ENCODE data around the gene FABP7. TPM values are rescaled to one million over a fixed set of nuclear protein-coding genes. Genes with fewer than 3 reads are reported as not detected.
"Not testable (repeated sequence)": the region's sequence is repeated elsewhere in the genome, so short reads cannot be mapped to it uniquely, and the experiment has no call there.

Gene FABP7
- total and polyA plus RNA-seq, 7 donors = 3.7 to 63.6 (median 31.3) TPM

DNA sequence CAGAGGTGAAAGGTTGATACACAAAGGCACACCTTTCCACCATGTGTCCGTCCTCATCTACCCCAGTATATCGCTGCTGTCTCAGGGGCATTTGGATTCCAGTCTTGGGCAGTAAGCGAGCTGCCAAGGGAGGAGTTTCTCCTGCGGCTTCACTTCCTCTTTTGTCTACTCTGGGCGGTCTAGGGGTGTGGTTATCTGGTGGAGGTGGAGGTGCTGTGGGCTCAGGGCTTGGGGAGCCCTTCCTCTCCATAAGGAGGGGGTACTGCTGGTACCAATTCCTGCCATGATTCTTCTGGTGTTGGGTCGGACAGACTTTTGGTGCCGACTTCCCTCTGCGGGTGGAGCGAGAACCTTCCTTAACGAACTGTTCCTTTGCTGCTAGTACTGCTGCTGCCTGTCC is 31.9 kb upstream of the FABP7 start:
- peaks cover 18% of the 10 kb centered on the region for H3K4me1 ChIP-seq
- no peaks in the 10 kb centered on the region for H3K36me3 ChIP-seq (ENCODE audit: insufficient read depth in 1 of 2, low read depth in 1 of 2)
- H3K4me3 ChIP-seq = no peak overlapping the region
- no peak overlapping the region for H3K27ac ChIP-seq
- H3K9me3 ChIP-seq = no peaks in the 10 kb centered on the region
- no peak for DNase-seq
- ATAC-seq = no peak
- TF ChIP-seq, protein P1, sequence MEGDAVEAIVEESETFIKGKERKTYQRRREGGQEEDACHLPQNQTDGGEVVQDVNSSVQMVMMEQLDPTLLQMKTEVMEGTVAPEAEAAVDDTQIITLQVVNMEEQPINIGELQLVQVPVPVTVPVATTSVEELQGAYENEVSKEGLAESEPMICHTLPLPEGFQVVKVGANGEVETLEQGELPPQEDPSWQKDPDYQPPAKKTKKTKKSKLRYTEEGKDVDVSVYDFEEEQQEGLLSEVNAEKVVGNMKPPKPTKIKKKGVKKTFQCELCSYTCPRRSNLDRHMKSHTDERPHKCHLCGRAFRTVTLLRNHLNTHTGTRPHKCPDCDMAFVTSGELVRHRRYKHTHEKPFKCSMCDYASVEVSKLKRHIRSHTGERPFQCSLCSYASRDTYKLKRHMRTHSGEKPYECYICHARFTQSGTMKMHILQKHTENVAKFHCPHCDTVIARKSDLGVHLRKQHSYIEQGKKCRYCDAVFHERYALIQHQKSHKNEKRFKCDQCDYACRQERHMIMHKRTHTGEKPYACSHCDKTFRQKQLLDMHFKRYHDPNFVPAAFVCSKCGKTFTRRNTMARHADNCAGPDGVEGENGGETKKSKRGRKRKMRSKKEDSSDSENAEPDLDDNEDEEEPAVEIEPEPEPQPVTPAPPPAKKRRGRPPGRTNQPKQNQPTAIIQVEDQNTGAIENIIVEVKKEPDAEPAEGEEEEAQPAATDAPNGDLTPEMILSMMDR (IDR thresholded peaks at IDR 0.05) = no peak
- 91 to 92% (median 92%) methylated on average over 10 of the region's 10 CpGs for WGBS, 3 donors
- intact Hi-C loops (cut with DNase I) = loop anchor here in 1 of 2 donors (5.0 kb wide), 1 partner anchor 90 kb away; no protein-coding TSS in a partner anchor
- no peaks in the 10 kb centered on the region for H3K27me3 ChIP-seq (ENCODE audit: insufficient read depth in 3 of 3, low read length in 2 of 3)

DNA sequence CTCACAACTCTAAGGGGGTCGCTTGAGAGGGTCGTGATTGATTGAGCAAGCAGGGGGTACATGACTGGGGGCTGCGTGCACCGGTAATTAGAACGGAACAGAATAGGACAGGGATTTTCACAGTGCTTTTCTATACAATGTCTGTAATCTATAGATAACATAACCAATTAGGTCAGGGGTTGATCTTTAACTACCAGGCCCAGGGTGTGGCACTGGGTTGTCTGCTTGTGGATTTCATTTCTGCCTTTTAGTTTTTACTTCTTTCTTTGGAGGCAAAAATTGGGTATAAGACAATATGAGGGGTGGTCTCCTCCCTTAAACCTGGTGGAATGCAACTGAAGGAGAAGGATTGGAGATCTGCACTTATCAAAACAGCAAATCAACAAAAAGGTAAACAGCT is 30.6 kb upstream of the FABP7 start:
- H3K27ac ChIP-seq; DNase-seq; ATAC-seq; H3K9me3 ChIP-seq; H3K27me3 ChIP-seq (ENCODE audit: insufficient read depth in 3 of 3, low read length in 2 of 3); H3K4me3 ChIP-seq; H3K36me3 ChIP-seq (ENCODE audit: insufficient read depth in 1 of 2, low read depth in 1 of 2): not testable (repeated sequence)
- H3K4me1 ChIP-seq = peaks cover 27% of the 10 kb centered on the region
- WGBS, 3 donors = 42 to 75% (median 72%) methylated on average over 4 to 5 of the region's 5 CpGs
- intact Hi-C loops (cut with DNase I) = loop anchor here in 1 of 2 donors (5.0 kb wide), 1 partner anchor 88 kb away; no protein-coding TSS in a partner anchor

DNA sequence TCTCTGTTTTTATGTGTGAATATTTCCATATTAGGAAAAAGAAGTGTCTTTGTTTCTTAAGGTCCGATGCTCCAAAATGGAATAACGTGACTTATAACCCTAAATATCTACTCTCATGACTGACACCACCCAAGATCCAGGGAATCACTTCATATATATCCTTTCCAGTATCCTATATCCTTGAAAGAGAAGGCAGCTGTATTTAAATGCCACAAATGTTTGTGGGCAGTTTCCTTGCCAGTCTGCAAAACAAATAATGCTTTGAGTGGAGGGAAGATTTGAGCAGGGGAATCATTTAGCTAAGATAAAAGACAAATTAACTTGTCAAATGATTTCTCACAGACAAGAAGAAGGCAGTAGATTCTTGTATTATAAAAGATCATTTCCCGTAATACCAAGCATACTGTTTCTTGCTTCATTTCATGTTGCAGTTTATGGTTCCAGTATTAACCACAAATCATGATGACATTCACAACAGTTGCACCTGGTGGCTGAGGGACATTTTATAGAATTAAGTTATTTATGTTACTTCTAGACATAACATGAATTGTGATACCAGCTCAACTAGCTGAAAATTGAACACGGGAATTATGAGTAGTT is 30.0 kb upstream of the FABP7 start:
- ATAC-seq = no peak
- Histone ChIP-seq H3K9me3 (no peaks in the 10 kb centered on the region), H3K4me3 (no peak overlapping the region), H3K27ac (no peak overlapping the region), H3K27me3 (ENCODE audit: insufficient read depth in 3 of 3, low read length in 2 of 3) (no peaks in the 10 kb centered on the region), H3K4me1 (peaks cover 31% of the 10 kb centered on the region), H3K36me3 (ENCODE audit: insufficient read depth in 1 of 2, low read depth in 1 of 2) (no peaks in the 10 kb centered on the region)
- no peak for DNase-seq
- WGBS, 3 donors = 71 to 89% (median 74%) methylated on average over 4 of the region's 4 CpGs
- TF ChIP-seq, protein P1 (IDR thresholded peaks at IDR 0.05) = no peak
- intact Hi-C loops (cut with DNase I) = loop anchor here (5.0 kb wide), 2 partner anchors 38 to 88 kb away; partner anchors contain the start of gene SMPDL3A (in 2 of the 2)

DNA sequence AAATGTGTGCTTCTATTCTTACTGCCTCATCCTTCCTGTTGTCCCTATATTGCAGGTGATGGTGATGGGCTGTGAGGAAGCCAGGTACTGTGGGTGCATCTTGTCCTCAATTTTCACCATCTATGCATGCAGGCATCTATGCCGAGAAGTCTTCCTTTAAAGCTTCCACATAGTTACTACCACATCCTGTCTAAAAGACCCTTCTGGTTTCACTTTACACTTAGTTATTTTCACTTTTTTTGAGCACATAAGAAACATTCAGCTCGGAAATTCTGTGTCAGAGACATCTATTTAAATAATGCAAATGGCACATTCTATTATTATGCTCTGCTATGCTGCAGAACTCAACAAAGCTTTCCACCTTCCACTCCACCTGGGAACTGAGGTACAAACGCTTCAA is 28.2 kb upstream of the FABP7 start:
- Histone ChIP-seq H3K27me3 (ENCODE audit: insufficient read depth in 3 of 3, low read length in 2 of 3) (no peaks in the 10 kb centered on the region), H3K36me3 (ENCODE audit: insufficient read depth in 1 of 2, low read depth in 1 of 2) (no peaks in the 10 kb centered on the region), H3K4me3 (no peak overlapping the region), H3K27ac (no peak overlapping the region), H3K4me1 (peaks cover 28% of the 10 kb centered on the region), H3K9me3 (no peaks in the 10 kb centered on the region)
- intact Hi-C loops (cut with DNase I) = loop anchor here (5.0 kb wide), 1 partner anchor 36 kb away; the partner anchor contains the start of gene SMPDL3A (in 2 of the 2)
- ATAC-seq = no peak
- 69 to 76% (median 70%) methylated on average over 3 of the region's 3 CpGs for WGBS, 3 donors
- TF ChIP-seq, protein P1 (IDR thresholded peaks at IDR 0.05) = no peak
- DNase-seq = no peak

DNA sequence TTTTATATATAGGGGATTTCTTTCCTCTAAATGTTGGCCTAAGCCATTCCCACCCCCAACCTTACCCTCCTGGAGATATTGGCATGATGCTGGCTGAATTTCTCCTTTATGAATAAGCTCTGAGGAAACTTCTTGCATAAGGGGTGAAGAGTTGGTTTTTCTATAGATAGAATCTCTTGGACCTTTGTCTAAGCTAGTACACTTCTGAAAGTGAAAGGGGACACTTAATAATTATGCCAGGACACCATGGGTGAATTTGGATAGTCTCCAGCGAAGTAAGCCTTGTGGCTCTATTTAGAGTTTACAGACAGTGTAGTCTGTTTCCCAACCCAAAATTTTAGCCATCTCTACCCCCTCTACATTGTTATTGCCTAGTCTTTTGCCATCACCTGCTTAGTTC is 27.1 kb upstream of the FABP7 start:
- TF ChIP-seq, protein P1 (IDR thresholded peaks at IDR 0.05) = no peak
- no peak overlapping the region for H3K4me3 ChIP-seq
- no peaks in the 10 kb centered on the region for H3K27me3 ChIP-seq (ENCODE audit: insufficient read depth in 3 of 3, low read length in 2 of 3)
- H3K9me3 ChIP-seq = no peaks in the 10 kb centered on the region
- ATAC-seq = peak; percentile 51 to 91 (median 77)
- WGBS, 3 donors = 20 to 56% (median 25%) methylated on average over 1 of the region's 1 CpG
- H3K4me1 ChIP-seq = peaks cover 28% of the 10 kb centered on the region
- intact Hi-C loops (cut with DNase I) = loop anchor here (5.0 kb wide), 1 partner anchor 35 kb away; the partner anchor contains the start of gene SMPDL3A (in 2 of the 2)
- H3K36me3 ChIP-seq (ENCODE audit: insufficient read depth in 1 of 2, low read depth in 1 of 2) = no peaks in the 10 kb centered on the region
- peak overlapping the region; percentile 54 for H3K27ac ChIP-seq
- no peak for DNase-seq
